ENCODE results near the gene EMP3.

DNA sequence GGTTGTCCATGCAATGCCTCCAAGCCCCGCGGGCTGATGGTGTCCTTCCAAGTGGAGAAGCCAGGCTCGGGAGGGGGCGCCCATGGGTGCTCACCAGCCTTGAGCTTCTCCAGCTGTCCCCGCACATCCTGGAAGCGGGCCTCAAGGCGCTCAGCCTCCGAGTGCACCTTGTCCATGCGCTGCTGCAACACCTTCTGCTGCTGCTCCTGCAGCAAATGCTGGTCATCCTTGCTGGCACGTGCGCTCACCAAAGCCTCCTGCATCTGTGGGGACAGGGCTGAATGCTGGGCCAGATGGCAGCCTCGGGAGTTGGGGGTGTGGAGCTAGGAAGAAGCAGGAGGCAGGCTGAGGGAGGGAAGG is 22.8 kb upstream of the EMP3 start:
- TF ChIP-seq POLR2AphosphoS5 (IDR thresholded peaks at IDR 0.05; ENCODE audit: insufficient read depth in 1 of 2, low read depth in 1 of 2) (no peak), POLR2A (IDR thresholded peaks at IDR 0.05) (no peak)
- TF ChIP-seq, protein P1, sequence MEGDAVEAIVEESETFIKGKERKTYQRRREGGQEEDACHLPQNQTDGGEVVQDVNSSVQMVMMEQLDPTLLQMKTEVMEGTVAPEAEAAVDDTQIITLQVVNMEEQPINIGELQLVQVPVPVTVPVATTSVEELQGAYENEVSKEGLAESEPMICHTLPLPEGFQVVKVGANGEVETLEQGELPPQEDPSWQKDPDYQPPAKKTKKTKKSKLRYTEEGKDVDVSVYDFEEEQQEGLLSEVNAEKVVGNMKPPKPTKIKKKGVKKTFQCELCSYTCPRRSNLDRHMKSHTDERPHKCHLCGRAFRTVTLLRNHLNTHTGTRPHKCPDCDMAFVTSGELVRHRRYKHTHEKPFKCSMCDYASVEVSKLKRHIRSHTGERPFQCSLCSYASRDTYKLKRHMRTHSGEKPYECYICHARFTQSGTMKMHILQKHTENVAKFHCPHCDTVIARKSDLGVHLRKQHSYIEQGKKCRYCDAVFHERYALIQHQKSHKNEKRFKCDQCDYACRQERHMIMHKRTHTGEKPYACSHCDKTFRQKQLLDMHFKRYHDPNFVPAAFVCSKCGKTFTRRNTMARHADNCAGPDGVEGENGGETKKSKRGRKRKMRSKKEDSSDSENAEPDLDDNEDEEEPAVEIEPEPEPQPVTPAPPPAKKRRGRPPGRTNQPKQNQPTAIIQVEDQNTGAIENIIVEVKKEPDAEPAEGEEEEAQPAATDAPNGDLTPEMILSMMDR (IDR thresholded peaks at IDR 0.05): no peak

Data from vagina (tissue), 2 donors.